ENCODE results near the gene MEGF6.

- TF ChIP-seq POLR2A (IDR thresholded peaks at IDR 0.05) (no peak), CTCF (IDR thresholded peaks at IDR 0.05) (no peak), POLR2AphosphoS5 (IDR thresholded peaks at IDR 0.05) (no peak), EP300 (IDR thresholded peaks at IDR 0.05; ENCODE audit: low read depth) (no peak)
These were observed 95.4 kb downstream of the MEGF6 start for GRCh38 chr1:3515774-3516480.
